ENCODE measurements around the gene KLF11. TPM values are rescaled to one million over a fixed set of nuclear protein-coding genes. Genes with fewer than 3 reads are reported as not detected.
A peak's percentile ranks its signal among the peaks of the same experiment; 100 is the strongest.

The KLF11 gene
- polyA plus RNA-seq, 3 donors, result 21.0 to 69.8 (median 25.3) TPM

DNA sequence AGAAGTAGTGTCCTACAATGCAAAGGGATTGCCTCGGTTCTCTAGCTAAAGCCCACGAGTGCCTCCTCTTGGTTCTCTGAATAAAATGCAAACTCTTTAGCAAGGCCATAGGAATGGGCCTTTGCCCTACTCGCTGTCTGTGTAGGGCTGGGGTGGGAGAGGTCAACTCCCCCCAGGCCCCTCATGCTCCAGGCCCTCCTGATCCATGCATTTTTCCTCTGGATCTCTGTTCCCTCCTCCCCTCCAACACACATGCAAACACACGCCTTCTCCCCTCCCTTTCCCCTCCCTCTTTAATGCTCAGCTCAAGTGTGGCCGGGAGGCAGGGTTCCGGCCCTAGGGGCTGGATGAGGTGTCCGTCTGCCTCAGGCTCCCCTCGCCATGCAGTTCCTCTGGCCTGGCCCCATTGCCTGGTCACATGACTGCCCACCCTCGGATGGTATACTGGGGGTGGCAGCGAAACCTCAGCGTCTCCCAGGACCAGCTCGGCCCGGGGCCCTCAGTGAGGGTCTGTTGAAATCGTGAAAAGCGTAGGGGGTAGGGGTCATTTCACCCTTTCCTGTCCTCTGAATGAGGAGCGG lies 14.9 kb upstream of the KLF11 start:
- H3K79me2 ChIP-seq (ENCODE audit: insufficient read depth, low read length), result peaks cover 15% of the 10 kb centered on the region
- 88% methylated on average over 6 of the region's 16 CpGs for WGBS (ENCODE audit: insufficient coverage)
- intact Hi-C loops (cut with micrococcal nuclease), result no loop called here
- Mint-ChIP-seq H3K4me1 (peaks cover 52% of the 10 kb centered on the region), H3K36me3 (peaks cover 0 to 4% of the 10 kb centered on the region in 2 donors), H3K4me3 (peak overlapping the region; percentile 48 to 78), H3K9me3 (peaks cover 0 to 7% (median 2%) of the 10 kb centered on the region in 7 donors), H3K27me3 (ENCODE audit: low read depth in 3 of 3) (peaks cover 0 to 2% (median 0%) of the 10 kb centered on the region in 3 donors), H3K27ac (peak overlapping the region; percentile 98 to 99 (median 98))
- peak overlapping the region; percentile 99 to 100 for H3K27ac ChIP-seq (ENCODE audit: low read depth in 1 of 2, low read length in 2 of 2)
- H3K4me1 ChIP-seq (ENCODE audit: control insufficient read depth in 1 of 2, insufficient read depth in 2 of 2, low read length in 2 of 2), result peaks cover 58 to 63% of the 10 kb centered on the region in 2 donors
- H4K20me1 ChIP-seq (ENCODE audit: insufficient read depth, low read length), result no peaks in the 10 kb centered on the region
- H2AFZ ChIP-seq (ENCODE audit: insufficient read depth, low read depth, low read length, poor library complexity, severe bottlenecking), result peak overlapping the region; percentile 62
- no peaks in the 10 kb centered on the region for H3K36me3 ChIP-seq (replicated peaks in 1 of 2; ENCODE audit: control insufficient read depth in 1 of 2, insufficient read depth in 2 of 2, low read length in 2 of 2)
- H3K4me2 ChIP-seq (replicated peaks; ENCODE audit: extremely low read depth, low read length, poor library complexity, severe bottlenecking), result peak overlapping the region; percentile 76
- peak overlapping the region in 1 of 3 experiments; percentile 63 for H3K4me3 ChIP-seq (replicated peaks in 1 of 3; ENCODE audit: low read depth in 2 of 3, low read length in 3 of 3)
- no peaks in the 10 kb centered on the region for H3K27me3 ChIP-seq (ENCODE audit: control insufficient read depth in 2 of 2, insufficient read depth in 2 of 2, low read length in 2 of 2)
- TF ChIP-seq CTCF (IDR thresholded peaks at IDR 0.05), result no peak
- no peaks in the 10 kb centered on the region for H3K9me3 ChIP-seq (replicated peaks in 1 of 2; ENCODE audit: control insufficient read depth in 1 of 2, insufficient read depth in 1 of 2, low read length in 2 of 2)
- DNase-seq, result peak in 2 of 3 donors; percentile 26 to 35
- peak overlapping the region; percentile 95 for H3K9ac ChIP-seq (ENCODE audit: insufficient read depth, low read length, poor library complexity, severe bottlenecking)

DNA sequence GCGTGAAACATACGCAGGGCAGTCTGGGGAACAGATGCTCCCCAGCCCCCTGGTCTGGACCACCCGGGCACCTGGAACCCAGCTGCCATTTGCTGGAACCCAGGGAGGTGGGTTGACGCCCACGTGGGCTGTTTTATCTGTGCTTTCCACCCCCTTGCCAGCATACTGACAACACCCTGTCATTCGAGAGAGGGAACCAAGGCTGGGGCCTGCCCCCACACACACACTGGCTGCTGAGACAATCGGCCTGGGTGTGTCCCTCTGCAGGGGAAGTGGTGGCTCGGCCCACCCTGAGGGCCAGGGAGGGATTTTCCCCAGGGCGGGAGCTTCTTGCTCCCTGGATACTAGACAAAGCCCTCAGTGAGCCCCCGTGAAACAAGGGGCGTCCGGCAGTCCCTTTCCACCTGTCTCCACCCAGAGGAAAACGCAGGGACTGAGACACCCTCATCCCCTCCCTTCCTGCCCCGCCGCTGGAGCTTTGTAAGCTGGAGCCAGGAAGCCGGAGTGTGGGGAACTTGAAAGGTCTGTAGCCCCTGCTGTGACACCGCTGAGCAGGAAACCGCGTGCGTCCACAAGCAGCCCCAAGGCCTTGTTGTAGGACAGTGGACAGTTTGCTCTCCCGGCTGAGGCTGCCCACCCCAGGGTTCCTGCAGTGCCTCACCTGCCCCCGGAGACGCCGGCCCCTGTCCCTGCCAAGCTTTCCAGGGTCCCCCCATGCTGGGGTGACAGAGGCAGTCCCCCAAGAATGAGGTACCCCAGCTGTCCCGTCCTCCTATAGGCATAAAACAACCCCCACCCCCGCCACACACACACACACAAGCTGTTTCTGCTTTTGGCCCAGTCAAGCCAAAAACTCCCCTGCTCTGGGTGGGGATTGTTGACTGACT lies 14.1 kb upstream of the KLF11 start:
- Histone ChIP-seq H4K20me1 (ENCODE audit: insufficient read depth, low read length) (no peaks in the 10 kb centered on the region), H3K9ac (ENCODE audit: insufficient read depth, low read length, poor library complexity, severe bottlenecking) (peak overlapping the region; percentile 95), H2AFZ (ENCODE audit: insufficient read depth, low read depth, low read length, poor library complexity, severe bottlenecking) (peak overlapping the region; percentile 62), H3K27me3 (ENCODE audit: control insufficient read depth in 2 of 2, insufficient read depth in 2 of 2, low read length in 2 of 2) (no peaks in the 10 kb centered on the region), H3K36me3 (replicated peaks in 1 of 2; ENCODE audit: control insufficient read depth in 1 of 2, insufficient read depth in 2 of 2, low read length in 2 of 2) (no peaks in the 10 kb centered on the region), H3K9me3 (replicated peaks in 1 of 2; ENCODE audit: control insufficient read depth in 1 of 2, insufficient read depth in 1 of 2, low read length in 2 of 2) (no peaks in the 10 kb centered on the region), H3K4me3 (replicated peaks in 1 of 3; ENCODE audit: low read depth in 2 of 3, low read length in 3 of 3) (peak overlapping the region; percentile 1 to 63 (median 55)), H3K27ac (ENCODE audit: low read depth in 1 of 2, low read length in 2 of 2) (peak overlapping the region; percentile 99 to 100), H3K4me1 (ENCODE audit: control insufficient read depth in 1 of 2, insufficient read depth in 2 of 2, low read length in 2 of 2) (peaks cover 65 to 71% of the 10 kb centered on the region in 2 donors), H3K79me2 (ENCODE audit: insufficient read depth, low read length) (peaks cover 15% of the 10 kb centered on the region), H3K4me2 (replicated peaks; ENCODE audit: extremely low read depth, low read length, poor library complexity, severe bottlenecking) (peak overlapping the region; percentile 76)
- peaks cover 0 to 7% (median 4%) of the 10 kb centered on the region in 7 donors for H3K9me3 Mint-ChIP-seq
- H3K27ac Mint-ChIP-seq, result peak overlapping the region; percentile 98 to 99 (median 98)
- H3K4me3 Mint-ChIP-seq, result peak overlapping the region; percentile 78 to 91
- H3K36me3 Mint-ChIP-seq, result peaks cover 2 to 6% of the 10 kb centered on the region in 2 donors
- peak; percentile 92 to 94 (median 93) for DNase-seq
- intact Hi-C loops (cut with micrococcal nuclease), result no loop called here
- H3K27me3 Mint-ChIP-seq (ENCODE audit: low read depth in 3 of 3), result peaks cover 0 to 2% (median 0%) of the 10 kb centered on the region in 3 donors
- H3K4me1 Mint-ChIP-seq, result peaks cover 59% of the 10 kb centered on the region
- WGBS (ENCODE audit: insufficient coverage), result 23% methylated on average over 12 of the region's 26 CpGs
- no peak for TF ChIP-seq CTCF (IDR thresholded peaks at IDR 0.05)
